GM18873 (cell line): ENCODE data around the gene DTX2.
"Not testable (repeated sequence)": the region's sequence is repeated elsewhere in the genome, so short reads cannot be mapped to it uniquely, and the experiment has no call there.

ENCODE experiments used
- ATAC-seq: cut with Tn5 transposase; IDR thresholded peaks from one replicate; pipeline ENCODE4 v1.9.1; 2021; ENCODE audit warnings: mild to moderate bottlenecking, moderate library complexity, moderate number of reproducible peaks; ENCODE audit not compliant: unreplicated experiment, low FRiP score

The DTX2 gene

DNA sequence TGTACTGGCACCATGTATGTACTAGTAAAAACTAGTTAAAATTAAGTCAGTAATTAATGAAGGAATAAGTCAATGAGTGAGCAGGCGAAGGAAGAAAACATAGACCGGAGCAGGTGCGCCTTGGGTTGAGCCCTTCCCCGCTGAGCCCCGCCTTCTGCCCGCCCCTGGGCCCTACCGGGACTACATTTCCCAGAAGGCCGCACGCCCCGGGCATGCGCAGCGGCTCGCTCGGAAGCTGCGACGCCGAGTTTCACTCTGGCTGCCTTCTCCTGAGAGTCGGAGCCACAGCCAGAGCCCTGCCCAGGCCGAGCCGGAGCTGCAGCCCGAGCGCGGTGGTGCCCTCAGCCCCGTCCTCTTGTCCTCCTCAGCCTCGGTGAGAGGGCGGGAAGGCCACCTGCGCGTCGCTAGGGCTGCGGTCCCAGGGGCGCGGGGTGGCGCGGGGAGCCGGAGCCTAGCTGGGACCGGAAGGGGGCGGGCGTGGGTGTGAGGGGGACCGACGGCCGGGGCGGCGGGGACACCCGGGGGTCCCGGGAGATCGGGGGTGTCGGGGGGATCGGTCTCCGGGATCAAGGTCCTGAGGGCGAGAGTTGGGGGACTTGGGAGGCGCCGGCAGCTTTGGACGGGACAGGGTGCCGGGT, at the start of gene DTX2:
DTX2 (plus strand) TSS at position 246 of the 638 bp plus-strand sequence. CDS start 18,801 bp downstream, outside the sequence.
- ATAC-seq = peak; percentile 96

DNA sequence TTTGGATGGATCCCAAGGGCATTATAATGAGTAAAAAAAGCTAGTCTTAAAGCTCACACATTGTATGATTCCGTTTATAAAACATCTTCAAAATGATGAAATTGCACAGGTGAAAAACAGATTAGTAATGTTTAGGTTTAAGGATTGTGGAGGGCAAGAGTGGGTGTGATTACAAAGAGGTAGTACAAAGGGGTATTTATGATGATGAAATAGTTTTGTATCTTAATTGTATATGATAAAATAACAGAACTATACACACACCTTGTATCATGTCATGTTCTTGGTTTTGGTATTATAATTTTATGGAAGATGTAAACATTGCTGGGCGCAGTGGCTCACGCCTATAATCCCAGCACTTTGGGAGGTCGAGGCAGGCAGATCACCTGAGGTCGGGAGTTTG, 49.3 kb upstream of the DTX2 start:
- ATAC-seq = no peak

DNA sequence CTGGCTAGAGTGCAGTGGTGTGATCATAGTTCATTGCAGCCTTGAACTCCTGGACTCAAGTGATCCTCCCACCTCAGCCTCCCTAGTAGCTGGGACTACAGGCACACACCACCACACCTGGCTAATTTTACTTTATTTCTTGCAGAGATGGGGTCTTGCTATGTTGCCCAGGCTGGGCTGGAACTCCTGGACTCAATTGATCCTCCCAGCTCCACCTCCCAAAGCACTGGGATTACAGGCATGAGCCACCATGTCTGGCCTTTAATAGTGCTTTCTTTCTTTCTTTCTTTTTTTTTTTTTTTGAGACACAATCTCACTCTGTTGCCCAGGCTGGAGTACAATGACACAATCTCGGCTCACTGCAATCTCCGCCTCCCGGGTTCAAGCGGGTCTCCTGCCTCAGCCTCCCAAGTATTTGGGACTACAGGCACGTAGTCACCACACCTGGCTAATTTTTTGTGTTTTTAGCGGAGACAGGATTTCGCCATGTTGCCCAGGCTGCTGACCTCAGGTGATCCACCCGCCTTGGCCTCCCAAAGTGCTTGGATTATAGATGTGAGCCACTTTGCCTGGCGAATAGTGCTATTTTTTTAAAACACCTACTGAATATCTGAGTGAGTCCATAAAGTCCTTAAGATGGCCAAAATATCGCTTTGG, 43.7 kb upstream of the DTX2 start:
- ATAC-seq = not testable (repeated sequence)

DNA sequence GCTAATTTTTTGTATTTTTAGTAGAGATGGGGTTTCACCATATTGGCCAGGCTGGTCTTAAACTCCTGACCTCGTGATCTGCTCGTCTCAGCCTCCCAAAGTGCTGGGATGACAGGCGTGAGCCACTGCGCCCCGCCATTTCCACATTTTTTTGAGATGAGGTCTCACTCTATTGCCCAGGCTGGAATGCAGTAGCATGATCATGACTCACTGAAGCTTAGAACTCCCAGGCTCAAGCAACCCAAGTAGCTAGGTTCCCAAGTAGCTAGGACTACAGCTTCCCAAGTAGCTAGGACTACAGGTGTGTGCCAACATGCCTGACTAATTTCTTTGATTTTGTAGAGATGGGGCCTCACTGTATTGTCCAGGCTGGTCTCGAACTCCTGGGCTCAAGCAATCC, 40.4 kb upstream of the DTX2 start:
- not testable (repeated sequence) for ATAC-seq

DNA sequence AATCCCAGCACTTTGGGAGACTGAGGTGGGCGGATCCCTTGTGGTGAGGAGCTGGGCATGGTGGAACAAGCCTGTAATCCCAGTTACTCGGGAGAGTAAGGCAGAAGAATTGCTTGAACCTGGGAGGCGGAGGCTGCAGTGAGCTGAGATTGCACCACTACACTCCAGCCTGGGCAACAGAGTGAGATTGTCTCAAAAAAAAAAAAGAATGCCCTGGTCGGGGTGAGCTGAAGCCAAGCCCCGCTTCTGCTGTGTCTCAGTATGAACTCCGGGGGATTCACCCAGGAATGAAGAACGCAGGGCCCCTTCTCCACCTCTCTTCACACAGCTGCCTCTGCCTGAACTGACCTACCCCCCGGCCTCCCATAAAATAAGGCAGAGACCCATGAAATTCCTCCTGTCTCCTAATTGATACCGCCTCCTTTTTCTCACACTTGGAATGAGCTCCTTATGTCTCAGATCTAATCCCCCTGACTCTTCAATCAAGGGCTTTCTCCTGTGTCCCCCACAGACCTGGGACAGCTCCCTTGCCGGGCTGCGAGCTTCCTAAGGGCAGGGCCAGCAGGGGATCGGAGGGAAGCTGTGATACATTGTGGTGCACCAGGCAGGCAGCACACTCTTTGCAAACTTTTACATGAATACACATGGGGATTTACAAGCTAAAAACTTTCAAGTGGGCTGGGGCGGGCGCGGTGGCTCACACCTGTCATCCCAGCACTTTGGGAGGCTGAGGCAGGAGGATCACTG, 37.7 kb upstream of the DTX2 start:
- no peak for ATAC-seq

DNA sequence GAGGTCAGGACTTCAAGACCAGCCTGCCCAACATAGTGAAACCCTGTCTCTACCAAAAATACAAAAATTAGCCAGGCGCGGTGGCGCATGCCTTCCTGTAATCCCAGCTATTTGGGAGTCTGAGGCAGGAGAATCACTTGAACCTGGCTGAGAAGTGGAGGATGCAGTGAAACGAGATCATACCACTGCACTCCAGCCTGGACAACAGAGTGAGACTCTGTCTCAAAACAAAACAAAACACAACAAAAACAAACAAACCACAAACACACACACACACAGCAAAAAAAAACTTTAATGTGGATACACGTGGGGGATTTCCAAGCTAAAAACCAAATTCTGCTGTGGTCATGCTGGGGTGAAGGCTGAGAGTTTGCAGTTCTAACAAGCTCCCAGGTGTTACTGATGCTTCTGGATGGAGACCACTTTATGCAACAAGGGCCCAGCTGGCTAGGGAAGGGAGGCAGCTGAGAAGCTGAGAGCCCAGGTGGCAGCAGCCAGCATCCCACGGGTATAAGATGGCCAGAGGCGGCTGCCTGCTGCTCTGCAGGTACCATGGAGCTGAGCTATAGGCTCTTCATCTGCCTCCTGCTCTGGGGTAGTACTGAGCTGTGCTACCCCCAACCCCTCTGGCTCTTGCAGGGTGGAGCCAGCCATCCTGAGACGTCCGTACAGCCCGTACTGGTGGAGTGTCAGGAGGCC, 36.9 kb upstream of the DTX2 start, which contains the start of gene ZP3:
ZP3 (plus strand) TSS at position 538 of the 699 bp plus-strand sequence; CDS start at position 553, 15 bp downstream.
- no peak for ATAC-seq

DNA sequence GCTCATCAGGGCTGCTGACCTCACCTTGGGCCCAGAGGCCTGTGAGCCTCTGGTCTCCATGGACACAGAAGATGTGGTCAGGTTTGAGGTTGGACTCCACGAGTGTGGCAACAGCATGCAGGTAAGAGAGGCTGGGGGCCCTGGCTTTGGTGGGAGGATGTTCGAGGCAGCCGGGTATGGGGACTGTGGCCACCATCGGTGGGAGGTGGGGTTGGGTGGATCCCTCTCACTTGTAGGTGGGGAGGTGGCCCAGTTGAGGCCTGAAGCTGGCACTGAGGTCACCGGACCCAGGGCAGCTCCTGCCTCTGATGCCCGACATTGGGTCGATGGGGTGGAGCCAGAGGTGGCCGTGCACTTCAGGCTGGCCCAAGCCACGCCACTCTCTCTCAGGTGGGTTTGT, 36.4 kb upstream of the DTX2 start:
- no peak for ATAC-seq

DNA sequence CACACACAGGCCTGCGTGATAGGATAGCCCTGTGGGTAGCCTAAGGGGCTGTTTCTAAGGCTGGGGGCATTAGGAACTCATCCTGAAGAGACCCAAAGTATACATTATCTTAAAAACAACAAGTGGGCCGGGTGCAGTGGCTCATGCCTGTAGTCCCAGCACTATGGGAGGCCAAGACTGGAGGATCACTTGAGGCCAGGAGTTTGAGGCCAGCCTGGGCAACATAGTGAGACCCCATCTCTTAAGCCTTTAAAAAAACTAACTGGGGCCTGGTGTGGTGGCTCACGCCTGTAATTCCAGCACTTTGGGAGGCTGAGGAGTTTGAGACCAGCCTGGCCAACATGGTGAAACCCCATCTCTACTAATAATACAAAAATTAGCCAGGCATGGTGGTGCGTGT, 36.0 kb upstream of the DTX2 start:
- ATAC-seq = not testable (repeated sequence)

DNA sequence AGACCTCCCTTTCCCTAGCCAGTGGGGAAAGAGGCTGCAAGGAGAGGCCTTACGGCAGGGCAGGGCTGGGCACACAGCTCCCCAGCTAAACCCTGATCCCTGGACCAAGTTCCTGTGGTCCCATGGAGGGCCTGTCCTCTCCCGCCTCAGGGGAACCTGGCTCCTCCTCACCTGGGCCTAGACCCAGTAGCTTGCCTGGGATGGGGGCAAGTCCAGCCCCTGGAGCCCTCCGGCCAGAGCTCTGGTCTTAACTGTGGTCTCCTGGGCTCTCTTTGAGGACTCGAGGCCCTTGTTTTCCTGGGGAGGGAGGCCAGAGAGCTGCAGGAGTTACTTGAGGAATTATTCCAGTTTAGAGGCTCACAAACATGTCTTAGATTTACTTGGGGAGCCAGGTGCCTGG, 35.3 kb upstream of the DTX2 start:
- no peak for ATAC-seq

DNA sequence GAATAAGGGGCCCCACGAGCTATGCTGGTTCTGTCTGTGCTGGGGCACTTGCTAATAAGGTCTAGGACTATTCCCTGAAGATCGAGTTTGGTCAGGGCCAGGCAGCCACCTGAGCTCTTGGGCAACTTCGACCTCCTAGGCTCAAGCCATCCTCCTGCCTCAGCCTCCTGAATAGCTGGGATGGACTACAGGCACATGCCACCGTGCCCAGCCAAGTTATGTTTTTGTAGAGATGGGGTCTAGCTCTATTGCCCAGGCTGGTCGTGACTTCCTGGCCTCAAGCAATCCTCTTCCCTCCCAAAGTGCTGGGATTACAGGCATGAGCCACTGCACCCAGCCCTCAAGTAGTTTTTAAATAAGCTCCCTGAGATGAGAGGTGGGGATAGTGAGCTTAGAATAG, 33.9 kb upstream of the DTX2 start:
- no peak for ATAC-seq

DNA sequence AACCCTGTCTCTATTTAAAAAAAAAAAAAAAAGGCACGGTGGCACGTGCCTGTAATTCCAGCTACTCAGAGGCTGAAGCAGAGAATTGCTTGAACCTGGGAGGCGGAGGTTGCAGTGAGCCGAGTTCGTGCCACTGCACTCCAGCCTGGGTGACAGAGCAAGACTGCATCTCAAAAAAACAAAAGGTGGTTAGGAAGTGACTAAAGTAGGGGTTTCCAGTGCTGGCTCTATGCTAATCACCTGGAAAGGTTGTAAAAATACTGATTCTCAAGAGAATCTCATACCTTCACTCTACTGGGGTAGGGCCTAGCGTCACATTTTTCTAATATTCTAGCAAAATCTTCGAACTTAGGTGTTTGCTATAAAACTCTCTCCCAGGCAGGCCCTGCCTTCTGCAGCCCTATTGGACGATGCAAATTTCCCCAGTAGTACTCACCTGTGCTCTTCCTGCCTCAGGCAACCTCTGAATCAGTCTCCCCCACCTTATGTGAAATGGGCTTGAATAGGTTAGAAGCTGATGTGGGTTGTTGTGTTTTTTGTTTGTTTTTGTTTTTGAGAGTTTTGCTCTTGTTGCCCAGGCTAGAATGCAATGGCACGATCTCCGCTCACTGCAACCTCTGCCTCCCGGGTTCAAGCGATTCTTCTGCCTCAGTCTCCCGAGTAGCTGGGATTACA, 33.2 kb upstream of the DTX2 start:
- no peak for ATAC-seq

DNA sequence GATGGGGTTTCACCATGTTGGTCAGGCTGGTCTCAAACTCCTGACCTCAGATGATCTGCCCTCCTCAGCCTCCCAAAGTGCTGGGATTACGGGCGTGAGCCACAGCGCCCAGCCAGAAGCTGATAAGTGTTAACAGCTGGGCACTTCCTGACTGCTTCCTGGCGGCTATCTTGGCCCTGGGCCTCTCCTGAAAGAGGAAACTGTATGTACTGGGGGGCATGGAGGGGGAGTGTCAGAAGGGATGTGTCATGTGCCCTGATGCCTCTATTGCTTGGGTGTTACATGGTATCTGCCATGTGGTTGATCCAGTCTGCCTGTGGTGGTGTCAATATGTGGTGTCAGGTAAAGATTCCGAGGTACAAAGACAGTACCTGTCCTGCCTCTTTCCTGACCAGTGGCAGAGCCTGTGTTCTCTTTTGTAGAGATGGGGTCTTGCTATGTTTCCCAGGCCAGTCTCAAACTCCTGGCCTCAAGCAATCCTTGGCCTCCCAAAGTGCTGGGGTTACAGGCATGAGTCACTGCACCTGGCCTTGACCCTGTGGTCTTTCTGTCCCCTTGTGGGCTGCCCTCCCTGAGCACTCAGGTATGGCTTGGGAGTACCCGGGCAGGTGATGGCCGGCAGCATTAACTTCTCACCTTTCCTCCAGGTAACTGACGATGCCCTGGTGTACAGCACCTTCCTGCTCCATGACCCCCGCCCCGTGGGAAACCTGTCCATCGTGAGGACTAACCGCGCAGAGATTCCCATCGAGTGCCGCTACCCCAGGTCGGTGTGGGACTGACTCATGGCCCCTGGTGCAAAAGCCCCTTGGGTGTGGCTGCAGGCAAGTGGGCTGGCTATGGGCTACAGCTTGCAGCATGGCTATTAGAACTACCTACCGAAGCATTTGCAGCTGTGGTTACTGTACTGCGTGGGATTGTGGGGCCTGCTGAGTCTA, 32.4 kb upstream of the DTX2 start:
- ATAC-seq = no peak

DNA sequence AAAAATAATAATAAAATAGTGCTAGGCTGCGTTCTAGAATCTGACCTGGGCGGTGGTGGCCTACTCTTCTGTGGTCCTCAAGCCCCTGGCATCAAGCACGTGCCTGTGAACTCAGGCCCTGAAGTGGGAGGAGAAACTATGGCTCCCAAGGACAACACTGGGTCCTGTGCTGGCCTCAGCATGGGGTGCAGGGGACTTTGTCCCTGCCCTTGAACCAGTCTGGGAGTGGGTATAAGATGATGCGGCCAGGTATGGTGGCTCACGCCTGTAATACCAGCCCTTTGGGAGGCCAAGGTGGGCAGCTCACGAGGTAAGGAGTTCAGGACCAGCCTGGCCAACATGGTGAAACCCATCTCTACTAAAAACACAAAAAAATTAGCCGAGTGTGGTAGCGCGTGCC, 31.3 kb upstream of the DTX2 start:
- no peak for ATAC-seq

DNA sequence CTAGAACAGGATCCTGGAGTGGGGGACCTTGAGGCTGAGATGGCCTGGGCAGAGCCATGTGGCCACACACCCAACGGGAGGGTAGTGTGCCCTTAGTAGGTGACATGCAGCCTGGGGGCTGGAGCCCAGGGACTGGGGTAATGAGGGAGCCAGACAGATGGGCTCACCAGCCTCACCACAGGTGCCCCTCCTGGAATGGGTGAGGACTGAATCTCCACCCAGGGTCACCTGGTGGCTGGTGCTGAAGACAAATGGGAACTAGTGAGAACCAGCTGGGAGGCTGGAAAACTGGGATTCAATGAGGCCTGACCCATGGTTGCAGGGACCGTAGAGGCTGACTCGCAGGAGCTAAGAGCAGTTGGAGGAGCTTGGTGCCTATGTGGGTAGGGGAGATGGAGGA, 30.7 kb upstream of the DTX2 start:
- no peak for ATAC-seq

DNA sequence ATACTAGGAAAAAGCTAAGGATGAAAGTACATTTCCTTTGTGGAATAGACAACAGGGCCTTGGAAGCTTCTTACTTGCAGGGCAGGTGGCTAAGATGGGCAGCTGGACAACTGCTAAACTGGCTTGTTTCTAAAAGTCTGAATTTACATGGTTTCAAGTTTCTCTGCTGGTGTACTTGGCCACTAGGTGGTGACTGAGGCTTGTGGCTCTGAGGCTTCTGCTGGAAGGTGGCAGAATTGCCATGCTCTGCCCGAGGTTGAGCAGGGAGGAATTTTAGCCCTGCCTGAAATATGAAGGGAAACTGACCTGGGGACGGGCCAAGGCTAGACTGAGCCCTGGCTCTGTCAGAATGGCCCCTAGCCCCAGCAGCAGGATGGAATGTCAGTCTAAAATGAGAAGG, 23.6 kb upstream of the DTX2 start:
- peak; percentile 73 for ATAC-seq

DNA sequence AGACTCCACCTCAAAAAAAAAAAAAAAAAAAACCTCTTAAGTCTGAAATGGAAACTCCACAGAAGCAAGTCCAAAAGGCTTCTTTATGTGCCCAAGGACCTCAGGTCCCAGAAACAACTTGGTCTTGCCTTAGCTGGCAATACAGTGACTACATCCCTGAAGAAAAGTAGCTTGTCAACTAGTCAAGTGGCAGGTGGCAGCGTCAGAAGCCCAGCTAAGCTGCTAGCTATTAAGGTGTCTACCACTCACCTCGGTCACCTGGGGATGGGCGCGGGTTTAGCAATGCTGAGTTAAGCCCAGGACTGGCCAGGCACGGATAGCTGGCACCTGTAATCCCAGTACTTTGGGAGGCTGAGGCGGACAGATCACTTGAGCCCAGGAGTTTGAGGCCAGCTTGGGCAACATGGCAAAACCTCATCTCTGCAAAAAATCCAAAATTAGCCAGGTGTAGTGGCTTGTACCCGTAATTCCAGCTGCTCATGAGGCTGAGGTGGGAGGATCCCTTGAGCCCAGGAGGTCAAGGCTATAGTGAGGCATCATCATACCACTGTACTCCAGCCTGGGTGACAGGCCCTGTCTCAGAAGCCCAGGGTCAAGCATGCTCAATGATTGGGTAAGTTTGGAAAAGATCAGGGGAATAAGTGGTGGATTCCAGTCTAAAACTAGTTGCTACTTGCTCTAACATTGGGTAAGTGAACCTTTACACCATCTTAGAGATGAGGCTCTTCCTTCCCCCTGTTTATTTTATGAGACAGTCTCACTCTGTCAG, 22.2 kb upstream of the DTX2 start:
- not testable (repeated sequence) for ATAC-seq

DNA sequence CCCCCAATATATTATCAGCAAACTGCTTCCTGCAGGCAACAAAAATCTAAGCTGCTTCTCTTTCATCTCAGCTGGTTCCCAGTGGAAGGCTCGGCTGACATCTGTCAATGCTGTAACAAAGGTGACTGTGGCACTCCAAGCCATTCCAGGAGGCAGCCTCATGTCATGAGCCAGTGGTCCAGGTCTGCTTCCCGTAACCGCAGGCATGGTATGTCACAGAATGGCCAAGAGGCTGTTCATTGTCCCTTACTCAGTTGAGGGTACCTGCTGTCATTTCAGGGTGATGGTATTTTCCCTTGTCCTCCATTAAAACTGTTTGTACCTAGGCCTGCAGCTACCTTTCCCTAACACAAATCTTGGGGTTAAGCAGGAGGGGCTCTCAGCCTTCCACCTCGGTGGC, 21.1 kb upstream of the DTX2 start:
- ATAC-seq = not testable (repeated sequence)

DNA sequence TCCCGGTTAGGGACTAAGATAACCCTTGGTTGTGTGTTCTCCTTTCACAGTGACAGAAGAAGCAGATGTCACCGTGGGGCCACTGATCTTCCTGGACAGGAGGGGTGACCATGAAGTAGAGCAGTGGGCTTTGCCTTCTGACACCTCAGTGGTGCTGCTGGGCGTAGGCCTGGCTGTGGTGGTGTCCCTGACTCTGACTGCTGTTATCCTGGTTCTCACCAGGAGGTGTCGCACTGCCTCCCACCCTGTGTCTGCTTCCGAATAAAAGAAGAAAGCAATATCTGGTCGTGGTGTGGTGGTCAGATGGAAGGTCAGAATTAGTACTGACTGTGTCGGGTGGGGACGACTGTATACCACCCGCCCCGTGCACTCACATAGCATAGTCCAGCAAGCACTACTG, 19.7 kb upstream of the DTX2 start:
- ATAC-seq = not testable (repeated sequence)
